ENCODE results near the gene BEND5. TPM values are rescaled to one million over a fixed set of nuclear protein-coding genes. Genes with fewer than 3 reads are reported as not detected.

Gene BEND5
- total and polyA plus RNA-seq, 2 of the 8 experiments (the other 6 are each of a cell fraction or from before 2014, with no cell fraction given), result 3.8 to 7.5 TPM

DNA sequence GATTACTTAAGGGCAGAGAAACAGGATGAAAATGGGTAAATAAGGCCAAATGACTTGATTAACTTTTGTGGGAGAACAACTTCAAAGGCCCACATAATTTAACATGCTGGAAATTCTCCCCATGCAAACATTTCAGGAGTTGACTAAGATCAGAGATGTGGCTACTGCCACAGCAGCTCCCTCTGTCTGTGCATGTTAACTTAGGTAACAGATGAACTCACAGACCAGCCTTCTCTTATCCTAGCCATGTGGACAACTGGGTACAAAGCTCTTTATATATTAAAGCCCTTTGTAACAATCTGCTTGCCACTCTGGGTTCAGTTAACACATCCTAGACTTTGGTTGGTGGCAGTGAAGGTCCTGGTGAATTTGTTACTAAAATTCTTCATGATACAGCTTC lies 33.2 kb downstream of the BEND5 start:
- no peak overlapping the region for H2BK12ac ChIP-seq (ENCODE audit: low read depth, low read length)
- no peak overlapping the region for H3K4me2 ChIP-seq (ENCODE audit: insufficient read depth in 1 of 2, low read depth in 2 of 2, low read length in 2 of 2)
- no peaks in the 10 kb centered on the region for H3K36me3 ChIP-seq (ENCODE audit: control insufficient read depth in 2 of 4, insufficient read depth in 4 of 4, low read length in 3 of 4)
- H4K8ac ChIP-seq (ENCODE audit: extremely low read depth, insufficient read depth, low read length), result no peak overlapping the region
- ChIA-PET CTCF (ENCODE audit: partially characterized antibody) (interaction anchor here (0.9 to 3.9 kb wide), 9 partner anchors 9 to 115 kb away, joined by 3 to 18 read pairs (median 6); no protein-coding TSS in a partner anchor), POLR2A (ENCODE audit: partially characterized antibody) (no interaction called here)
- no peaks in the 10 kb centered on the region for H3K27me3 ChIP-seq (replicated peaks in 1 of 4; ENCODE audit: control insufficient read depth in 3 of 4, extremely low read depth in 1 of 4, insufficient read depth in 3 of 4, low read length in 3 of 4)
- H3K56ac ChIP-seq (replicated peaks; ENCODE audit: insufficient read length, low read depth, low read length), result no peak overlapping the region
- no peak overlapping the region for H3K23ac ChIP-seq (ENCODE audit: insufficient read length)
- H2BK20ac ChIP-seq (ENCODE audit: low read length), result no peak overlapping the region
- H3K23me2 ChIP-seq (ENCODE audit: low read depth, low read length), result no peaks in the 10 kb centered on the region; the same call in 1 of the 2 replicates
- no peak overlapping the region for H2BK5ac ChIP-seq (ENCODE audit: low read depth, low read length)
- no peak overlapping the region for H2AK5ac ChIP-seq (ENCODE audit: low read depth, low read length)
- no peak overlapping the region for H3K4ac ChIP-seq (replicated peaks; ENCODE audit: insufficient read length, low read depth, low read length)
- no peak overlapping the region for H2BK15ac ChIP-seq (ENCODE audit: low read length)
- DNase-seq (ENCODE audit: low read depth in 1 of 2, low spot score in 2 of 2), result no peak
- no peak overlapping the region for H3K27ac ChIP-seq (ENCODE audit: low read depth, low read length)
- no peaks in the 10 kb centered on the region; the same call in 1 of the 2 replicates for H3K79me1 ChIP-seq (ENCODE audit: low read depth, low read length)
- H4K91ac ChIP-seq (replicated peaks; ENCODE audit: insufficient read length, low read length), result no peak overlapping the region
- no peak overlapping the region for H2BK120ac ChIP-seq (replicated peaks; ENCODE audit: low read depth, low read length)
- no peaks in the 10 kb centered on the region for H3K9me3 ChIP-seq (ENCODE audit: insufficient read depth in 2 of 2, low read depth in 1 of 2, low read length in 1 of 2)
- H4K20me1 ChIP-seq (replicated peaks in 1 of 2; ENCODE audit: control insufficient read depth in 1 of 2, insufficient read depth in 2 of 2, low read length in 2 of 2), result no peaks in the 10 kb centered on the region
- H4K5ac ChIP-seq (ENCODE audit: insufficient read length, low read depth, low read length), result no peak overlapping the region
- H3K18ac ChIP-seq (ENCODE audit: extremely low read depth, low read length), result no peak overlapping the region
- no peaks in the 10 kb centered on the region for H3K79me2 ChIP-seq (ENCODE audit: control insufficient read depth in 1 of 2, insufficient read depth in 2 of 2, low read length in 2 of 2)
- H2AFZ ChIP-seq (ENCODE audit: low read length), result no peak overlapping the region
- no peak for FAIRE-seq
- TF ChIP-seq ASH2L (IDR thresholded peaks at IDR 0.05; ENCODE audit: low read length) (no peak), SIN3A (conservative IDR thresholded peaks at IDR 0.05 in 1 of 2, IDR thresholded peaks at IDR 0.05 in 1 of 2; ENCODE audit: low read depth in 1 of 2, low read length in 2 of 2) (no peak), KDM1A (IDR thresholded peaks at IDR 0.05; ENCODE audit: borderline replicate concordance, low read length) (no peak), CREB1 (IDR thresholded peaks at IDR 0.05) (no peak), JUN (IDR thresholded peaks at IDR 0.05; ENCODE audit: low read depth, low read length) (no peak)
- H3K9ac ChIP-seq (replicated peaks in 1 of 4; ENCODE audit: extremely low read depth in 1 of 4, low read depth in 3 of 4, low read length in 3 of 4), result no peak overlapping the region
- H3K14ac ChIP-seq (ENCODE audit: insufficient read length), result no peak overlapping the region
- H3K4me3 ChIP-seq (ENCODE audit: extremely low read depth in 1 of 4, insufficient read depth in 2 of 4, low read depth in 3 of 4, low read length in 4 of 4), result no peak overlapping the region
- H3K4me1 ChIP-seq (replicated peaks in 1 of 4; ENCODE audit: control insufficient read depth in 3 of 4, insufficient read depth in 4 of 4, low read length in 3 of 4), result no peaks in the 10 kb centered on the region; a peak in 1 of 7 replicates

Data from H1 (cell line).